Muscle layer of colon (tissue), 2 donors: Measurements from ENCODE around the gene PI4KA.
"Not testable (repeated sequence)": the region's sequence is repeated elsewhere in the genome, so short reads cannot be mapped to it uniquely, and the experiment has no call there.

Experiments
- H3K27ac ChIP-seq: one replicate; pipeline ENCODE4 v1.7.0; 2013; ENCODE audit warnings: low read depth, mild to moderate bottlenecking, low read length, moderate library complexity
- H3K27me3 ChIP-seq, 2 donors: one replicate each; pipeline ENCODE4 v1.7.0; 2013; ENCODE audit warnings: low read length in 2 of 2, mild to moderate bottlenecking in 2 of 2; ENCODE audit not compliant: insufficient read depth in 2 of 2, control insufficient read depth in 1 of 2
- H3K36me3 ChIP-seq: one replicate; pipeline ENCODE4 v1.7.0; 2013; ENCODE audit warnings: mild to moderate bottlenecking, low read length; ENCODE audit not compliant: insufficient read depth
- H3K4me1 ChIP-seq: one replicate; pipeline ENCODE4 v1.7.0; 2013; ENCODE audit warnings: mild to moderate bottlenecking, low read length; ENCODE audit not compliant: insufficient read depth
- H3K4me3 ChIP-seq, 2 donors: one replicate each; pipeline ENCODE4 v1.7.0; 2013; ENCODE audit warnings: low read length in 2 of 2, low read depth in 1 of 2, mild to moderate bottlenecking in 1 of 2, moderate library complexity in 1 of 2
- H3K9ac ChIP-seq: one replicate; pipeline ENCODE4 v1.7.0; 2013; ENCODE audit warnings: low read length
- H3K9me3 ChIP-seq: one replicate; pipeline ENCODE4 v1.7.0; 2013; ENCODE audit warnings: mild to moderate bottlenecking, low read length
- donor health status: abdominal sarcoma.
- donor health status: Adenocarcinoma of cecum.

The PI4KA gene

DNA sequence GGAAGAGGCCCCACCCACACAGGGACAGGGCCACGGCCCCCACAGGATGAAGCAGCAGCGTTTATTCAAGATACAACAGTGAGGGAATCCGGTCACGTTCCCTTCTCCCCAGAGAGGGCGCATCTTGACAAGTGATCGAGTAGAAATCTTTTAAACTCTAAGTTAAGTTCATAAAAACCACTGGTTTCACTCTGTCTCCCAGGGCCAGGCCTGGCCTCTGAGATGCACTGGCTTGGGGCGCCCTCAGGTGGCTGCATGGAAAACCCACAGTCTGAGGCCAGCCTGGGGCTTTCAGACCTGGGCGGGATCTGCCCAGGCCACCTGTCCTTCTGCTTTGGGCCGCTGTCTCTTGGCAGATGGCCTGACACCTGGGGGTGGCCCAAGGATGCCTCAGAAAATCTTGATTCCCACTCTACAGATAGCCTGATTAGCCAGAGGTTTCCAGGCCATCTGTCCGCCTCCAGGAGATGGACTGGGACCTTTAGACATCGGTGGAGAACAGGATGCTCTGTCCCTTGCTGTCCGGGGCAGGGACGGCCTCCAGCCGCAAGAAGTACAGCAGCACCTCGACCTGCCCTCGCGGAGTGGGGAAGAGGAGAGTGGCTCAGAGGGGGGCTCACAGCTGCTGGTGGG, 161.0 kb downstream of the PI4KA start:
- not testable (repeated sequence) for H3K4me3 ChIP-seq, H3K27ac ChIP-seq, H3K9ac ChIP-seq, H3K4me1 ChIP-seq, H3K9me3 ChIP-seq, H3K27me3 ChIP-seq, H3K36me3 ChIP-seq

DNA sequence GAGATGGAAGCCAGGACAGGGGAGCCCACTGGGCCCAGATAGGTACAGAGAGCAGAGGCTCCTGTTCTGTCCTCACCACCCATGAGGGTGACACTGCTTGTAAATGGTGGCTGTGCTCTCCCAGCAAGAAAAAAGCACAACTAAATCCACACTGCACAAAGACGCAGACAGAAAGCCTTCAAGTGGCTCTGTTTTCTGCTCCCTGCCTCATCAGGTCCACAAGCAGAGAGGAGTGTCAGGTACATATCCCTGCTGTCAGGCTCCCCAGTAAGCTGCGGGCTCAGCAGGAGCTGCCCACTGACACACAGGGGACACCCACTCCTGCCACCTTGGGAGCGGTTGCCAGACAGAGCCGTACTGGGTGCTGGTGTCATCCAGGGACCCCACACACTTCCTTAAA, 162.6 kb downstream of the PI4KA start:
- not testable (repeated sequence) for H3K9me3 ChIP-seq, H3K27me3 ChIP-seq, H3K4me1 ChIP-seq, H3K4me3 ChIP-seq, H3K36me3 ChIP-seq, H3K9ac ChIP-seq, H3K27ac ChIP-seq

DNA sequence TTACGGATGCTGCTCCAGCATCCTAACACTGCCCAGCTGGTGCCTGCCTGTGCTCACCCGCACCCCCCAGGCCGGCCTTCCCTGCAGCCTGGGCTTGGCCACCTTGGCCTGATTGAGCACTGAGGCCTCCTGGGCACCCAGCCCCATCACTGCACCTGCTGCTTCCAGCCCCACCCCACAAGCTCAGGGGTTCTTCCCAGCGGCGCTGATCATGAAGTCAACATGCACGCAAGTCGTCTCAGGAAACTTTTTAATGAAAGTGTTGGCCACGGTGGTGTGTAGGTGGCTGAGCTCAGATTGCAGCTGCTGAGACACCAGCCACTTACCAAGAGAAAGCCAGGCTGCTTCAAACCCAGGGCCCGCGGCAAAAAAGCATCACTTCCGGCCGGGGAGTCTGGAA, 163.4 kb downstream of the PI4KA start:
- not testable (repeated sequence) for H3K36me3 ChIP-seq, H3K4me1 ChIP-seq, H3K9me3 ChIP-seq, H3K27me3 ChIP-seq, H3K27ac ChIP-seq, H3K4me3 ChIP-seq, H3K9ac ChIP-seq

DNA sequence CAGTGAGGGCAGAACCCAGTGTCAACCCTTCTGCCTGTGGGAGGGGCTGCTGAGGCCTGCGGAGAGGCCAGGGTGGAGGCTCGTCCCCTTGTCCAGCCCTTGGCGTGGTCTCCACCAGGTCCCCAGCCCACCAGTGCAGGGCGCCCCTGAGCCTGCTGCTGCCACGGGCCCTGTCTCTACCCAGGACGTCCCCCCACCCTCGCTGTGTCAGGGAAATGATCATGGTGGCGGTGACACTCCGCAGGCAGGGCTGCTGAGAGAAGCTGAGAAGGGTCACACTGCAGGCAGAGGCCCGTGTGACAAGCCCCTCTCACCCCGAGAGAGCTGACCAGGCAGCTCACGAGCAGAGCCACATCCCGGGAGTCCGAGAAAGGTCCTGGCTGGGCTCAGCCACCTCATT, 164.4 kb downstream of the PI4KA start:
- H3K36me3 ChIP-seq, H3K27ac ChIP-seq, H3K9me3 ChIP-seq, H3K27me3 ChIP-seq, H3K4me1 ChIP-seq, H3K9ac ChIP-seq, H3K4me3 ChIP-seq: not testable (repeated sequence)

DNA sequence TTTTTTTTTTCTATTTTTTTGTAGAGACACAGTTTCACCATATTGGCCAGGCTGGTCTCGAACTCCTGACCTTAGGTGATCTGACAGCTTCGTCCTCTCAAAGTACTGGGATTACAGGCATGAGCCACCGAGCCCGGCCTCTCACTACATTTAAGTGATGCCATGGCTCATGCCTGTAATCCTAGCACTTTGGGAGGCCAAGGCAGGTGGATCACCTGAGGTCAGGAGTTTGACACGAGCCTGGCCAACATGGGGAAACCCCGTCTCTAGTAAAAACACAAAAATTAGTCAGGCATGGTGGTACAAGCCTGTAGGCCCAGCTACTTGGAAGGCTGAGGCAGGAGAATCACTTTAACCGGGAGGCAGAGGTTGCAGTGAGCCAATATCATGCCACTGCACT, 165.7 kb downstream of the PI4KA start:
- H3K27ac ChIP-seq, H3K9ac ChIP-seq, H3K4me3 ChIP-seq, H3K9me3 ChIP-seq, H3K4me1 ChIP-seq, H3K36me3 ChIP-seq, H3K27me3 ChIP-seq: not testable (repeated sequence)

DNA sequence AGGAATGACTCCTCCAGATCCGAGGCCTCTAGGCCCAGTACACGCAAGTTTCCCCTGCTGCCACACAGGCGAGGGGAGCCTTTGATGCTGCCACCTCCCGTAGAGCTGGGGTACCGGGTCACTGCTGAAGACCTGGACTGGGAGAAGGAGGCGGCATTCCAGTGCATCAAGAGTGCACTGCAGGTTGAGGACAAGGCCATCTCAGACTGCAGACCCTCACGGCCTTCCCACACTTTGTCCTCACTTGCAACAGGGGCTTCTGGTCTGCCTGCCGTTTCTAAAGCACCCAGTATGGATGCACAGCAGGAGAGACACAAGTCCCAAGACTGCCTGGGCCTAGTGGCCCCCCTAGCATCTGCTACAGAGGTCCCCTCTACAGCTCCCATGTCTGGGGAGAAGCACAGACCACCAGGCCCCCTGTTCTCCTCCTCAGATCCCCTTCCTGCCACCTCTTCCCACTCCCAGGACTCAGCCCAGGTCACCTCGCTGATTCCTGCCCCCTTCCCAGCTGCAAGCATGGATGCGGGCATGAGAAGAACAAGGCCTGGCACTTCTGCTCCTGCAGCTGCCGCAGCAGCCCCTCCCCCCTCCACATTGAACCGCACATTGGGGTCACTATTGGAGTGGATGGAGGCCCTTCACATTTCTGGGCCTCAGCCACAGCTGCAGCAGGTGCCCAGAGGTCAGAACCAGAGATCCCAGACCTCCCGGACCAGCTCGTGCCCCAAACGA, 167.9 kb downstream of the PI4KA start:
- H3K9ac ChIP-seq, H3K27me3 ChIP-seq, H3K27ac ChIP-seq, H3K36me3 ChIP-seq, H3K4me1 ChIP-seq, H3K4me3 ChIP-seq, H3K9me3 ChIP-seq: not testable (repeated sequence)

DNA sequence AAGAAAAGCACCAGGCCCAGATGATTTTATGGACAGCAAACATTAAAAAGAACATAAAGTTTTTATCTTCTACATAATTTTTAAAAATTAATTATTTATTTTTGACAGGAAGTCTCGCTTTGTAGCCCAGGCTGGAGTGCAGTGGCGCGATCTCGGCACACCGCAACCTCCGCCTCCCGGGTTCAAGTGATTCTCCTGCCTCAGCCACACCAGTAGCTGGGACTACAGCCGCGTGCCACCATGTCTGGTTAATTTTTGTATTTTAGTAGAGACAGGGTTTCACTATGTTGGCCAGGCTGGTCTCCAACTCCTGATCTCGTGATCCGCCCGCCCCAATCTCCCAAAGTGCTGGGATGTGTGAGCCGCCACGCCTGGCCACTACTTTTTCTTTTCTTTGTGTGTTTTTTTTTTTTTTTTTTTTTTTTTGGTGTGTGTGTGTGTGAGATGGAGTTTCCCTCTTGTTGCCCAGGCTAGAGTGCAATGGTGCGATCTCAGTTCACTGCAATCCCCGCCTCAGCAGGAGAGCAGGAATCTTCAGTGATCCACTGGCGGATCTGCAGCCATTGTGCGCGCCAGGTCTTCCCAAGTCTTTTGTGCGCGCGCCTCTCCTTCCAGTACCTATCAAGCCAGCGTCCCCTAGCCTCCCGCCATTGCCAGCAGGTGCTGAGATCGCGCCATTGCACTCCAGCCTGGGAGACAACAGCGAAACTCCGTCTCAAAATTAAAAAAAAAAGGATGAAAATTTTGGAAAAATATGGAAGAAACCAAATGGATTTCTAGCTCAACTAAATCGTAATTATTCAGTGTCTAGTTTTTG, 171.0 kb downstream of the PI4KA start:
- H3K9me3 ChIP-seq, H3K4me1 ChIP-seq, H3K36me3 ChIP-seq, H3K4me3 ChIP-seq, H3K27ac ChIP-seq, H3K9ac ChIP-seq, H3K27me3 ChIP-seq: not testable (repeated sequence)

DNA sequence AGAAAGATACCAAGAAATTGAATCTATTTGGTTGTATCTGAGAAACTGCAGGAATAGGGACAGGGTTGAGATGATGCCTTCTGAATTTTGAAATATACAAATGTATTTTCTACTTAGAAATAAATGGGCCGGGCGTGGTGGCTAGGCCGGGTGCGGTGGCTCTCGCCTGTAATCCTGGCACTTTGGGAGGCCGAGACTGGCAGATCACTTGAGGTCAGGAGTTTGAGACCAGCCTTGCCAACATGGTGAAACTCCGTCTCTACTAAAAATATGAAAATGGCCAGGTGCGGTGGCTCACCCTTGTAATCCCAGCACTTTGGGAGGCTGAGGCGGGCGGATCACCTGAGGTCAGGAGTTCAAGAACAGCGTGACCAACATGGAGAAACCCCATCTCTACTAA, 172.8 kb downstream of the PI4KA start:
- not testable (repeated sequence) for H3K9me3 ChIP-seq, H3K4me1 ChIP-seq, H3K27me3 ChIP-seq, H3K36me3 ChIP-seq, H3K9ac ChIP-seq, H3K27ac ChIP-seq, H3K4me3 ChIP-seq

DNA sequence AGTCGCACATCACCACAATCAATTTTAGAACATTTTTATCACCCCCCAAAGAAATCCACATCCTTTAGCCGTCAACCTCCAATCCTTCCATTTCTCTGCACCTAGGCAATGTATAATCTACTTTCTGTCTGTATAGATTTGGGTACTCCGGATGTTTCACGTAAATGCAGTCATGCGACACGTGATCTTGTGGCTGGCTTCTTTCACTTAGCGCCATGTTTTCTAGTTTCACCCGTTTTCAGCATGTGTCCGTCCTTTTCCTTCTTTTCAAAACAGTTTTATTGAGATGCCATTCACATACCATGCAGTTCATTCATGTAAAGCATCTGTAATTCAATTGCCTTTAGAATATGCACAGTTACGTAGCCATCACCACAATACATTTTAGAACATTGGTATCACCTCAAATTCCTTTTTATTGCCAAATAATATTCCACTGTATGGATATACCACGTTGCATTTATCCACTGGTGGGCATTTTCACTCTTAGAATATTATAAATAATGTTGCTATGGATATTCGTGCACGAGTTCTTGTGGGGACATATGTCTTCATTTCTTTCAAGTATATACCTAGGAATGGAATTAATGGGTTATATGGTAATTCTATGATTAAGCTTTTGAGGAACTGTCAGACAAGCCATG, 179.7 kb downstream of the PI4KA start:
- not testable (repeated sequence) for H3K4me1 ChIP-seq, H3K9ac ChIP-seq, H3K36me3 ChIP-seq, H3K9me3 ChIP-seq, H3K4me3 ChIP-seq, H3K27me3 ChIP-seq, H3K27ac ChIP-seq

DNA sequence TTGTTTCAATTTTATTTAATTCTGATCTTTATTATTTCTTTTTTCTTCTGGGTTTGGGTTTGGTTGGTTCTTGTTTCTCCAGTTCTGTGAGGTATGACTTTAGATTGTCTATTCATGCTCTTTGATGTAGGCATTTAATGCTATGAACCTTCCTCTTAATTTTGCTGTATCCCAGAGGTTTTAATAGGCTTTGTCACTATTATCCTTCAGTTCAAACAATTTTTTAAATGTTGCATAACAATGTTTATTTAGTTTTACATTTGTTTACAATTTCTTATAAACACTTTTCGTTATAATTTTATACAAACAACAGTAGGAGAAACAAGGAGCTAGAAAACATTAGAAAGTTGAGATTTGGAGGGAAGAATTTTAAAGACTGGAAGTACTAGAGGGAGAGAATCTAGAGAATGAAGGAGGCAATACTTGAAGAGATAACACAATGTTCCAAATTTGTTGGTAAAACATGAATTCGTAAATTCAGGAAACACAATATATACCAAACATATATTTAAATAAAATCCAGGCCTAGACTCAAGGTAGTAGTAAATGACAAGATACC, 180.8 kb downstream of the PI4KA start:
- Histone ChIP-seq H3K9me3 (peaks cover 3% of the 10 kb centered on the region), H3K27ac (no peak overlapping the region), H3K9ac (no peak overlapping the region), H3K36me3 (no peaks in the 10 kb centered on the region), H3K27me3 (no peaks in the 10 kb centered on the region), H3K4me1 (no peaks in the 10 kb centered on the region), H3K4me3 (no peak overlapping the region)

DNA sequence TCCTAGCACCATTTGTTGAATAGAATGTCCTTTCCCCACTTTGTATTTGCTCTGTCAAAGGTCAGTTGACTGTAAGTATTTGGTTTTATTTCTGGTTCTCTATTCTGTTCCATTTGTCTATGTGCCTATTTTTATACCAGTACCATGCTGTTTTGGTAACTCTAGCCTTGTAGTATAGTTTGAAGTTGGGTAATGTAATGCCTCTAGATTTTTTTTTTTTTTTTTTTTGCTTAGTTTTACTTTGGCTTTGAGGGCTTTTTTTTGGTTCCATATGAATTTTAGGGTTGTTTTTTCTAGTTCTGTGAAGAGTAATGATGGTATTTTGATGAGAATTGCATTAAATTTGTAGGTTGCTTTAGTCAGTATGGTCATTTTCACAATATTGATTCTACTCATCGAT, 183.0 kb downstream of the PI4KA start:
- peaks cover 0 to 12% of the 10 kb centered on the region in 2 donors for H3K27me3 ChIP-seq
- not testable (repeated sequence) for H3K4me1 ChIP-seq, H3K36me3 ChIP-seq, H3K9me3 ChIP-seq, H3K4me3 ChIP-seq, H3K27ac ChIP-seq, H3K9ac ChIP-seq
